ENCODE measurements around the gene CDKN2C.

CDKN2C gene

GRCh38 chr1:50986653-50987052, 16.6 kb downstream of the CDKN2C start:
- TF ChIP-seq FOXM1 (IDR thresholded peaks at IDR 0.05; ENCODE audit: borderline replicate concordance, low read depth) (no peak), RAD21 (IDR thresholded peaks at IDR 0.05; ENCODE audit: low read depth) (no peak), TAF1 (IDR thresholded peaks at IDR 0.05; ENCODE audit: low read depth) (no peak), YY1 (IDR thresholded peaks at IDR 0.05; ENCODE audit: low read depth) (no peak)

- TF ChIP-seq CEBPB (IDR thresholded peaks at IDR 0.05), result no peak
- no peak for TF ChIP-seq EP300 (IDR thresholded peaks at IDR 0.05; ENCODE audit: borderline replicate concordance)
- no peak for TF ChIP-seq TAF1 (IDR thresholded peaks at IDR 0.05; ENCODE audit: low read depth)
- no peak for TF ChIP-seq RAD21 (IDR thresholded peaks at IDR 0.05; ENCODE audit: low read depth)
- TF ChIP-seq YY1 (IDR thresholded peaks at IDR 0.05; ENCODE audit: low read depth), result no peak
- no peak for TF ChIP-seq REST (IDR thresholded peaks at IDR 0.05; ENCODE audit: low read depth)
- no peak for TF ChIP-seq FOXM1 (IDR thresholded peaks at IDR 0.05; ENCODE audit: borderline replicate concordance, low read depth)
- TF ChIP-seq TEAD4 (IDR thresholded peaks at IDR 0.05), result no peak
- TF ChIP-seq MAX (IDR thresholded peaks at IDR 0.05), result no peak
- no peak for TF ChIP-seq NFIC (IDR thresholded peaks at IDR 0.05)
- no peak for TF ChIP-seq CREB1 (IDR thresholded peaks at IDR 0.05; ENCODE audit: low read depth)
- TF ChIP-seq, protein P1, sequence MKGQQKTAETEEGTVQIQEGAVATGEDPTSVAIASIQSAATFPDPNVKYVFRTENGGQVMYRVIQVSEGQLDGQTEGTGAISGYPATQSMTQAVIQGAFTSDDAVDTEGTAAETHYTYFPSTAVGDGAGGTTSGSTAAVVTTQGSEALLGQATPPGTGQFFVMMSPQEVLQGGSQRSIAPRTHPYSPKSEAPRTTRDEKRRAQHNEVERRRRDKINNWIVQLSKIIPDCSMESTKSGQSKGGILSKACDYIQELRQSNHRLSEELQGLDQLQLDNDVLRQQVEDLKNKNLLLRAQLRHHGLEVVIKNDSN (IDR thresholded peaks at IDR 0.05), result no peak
- TF ChIP-seq EGR1 (IDR thresholded peaks at IDR 0.05), result no peak
Observed at GRCh38 chr1:50989694-50990093, 19.6 kb downstream of the CDKN2C start.

- no peak for TF ChIP-seq EGR1 (IDR thresholded peaks at IDR 0.05)
- no peak for TF ChIP-seq TEAD4 (IDR thresholded peaks at IDR 0.05)
- TF ChIP-seq TCF12 (IDR thresholded peaks at IDR 0.05; ENCODE audit: low read depth), result no peak
- TF ChIP-seq CEBPB (IDR thresholded peaks at IDR 0.05), result no peak
Observed at GRCh38 chr1:50992532-50993318, 22.7 kb downstream of the CDKN2C start.

GRCh38 chr1:50993645-50994044, 23.6 kb downstream of the CDKN2C start:
- TF ChIP-seq RAD21 (IDR thresholded peaks at IDR 0.05; ENCODE audit: low read depth), result no peak
- no peak for TF ChIP-seq YY1 (IDR thresholded peaks at IDR 0.05; ENCODE audit: low read depth)
- TF ChIP-seq REST (IDR thresholded peaks at IDR 0.05; ENCODE audit: low read depth), result no peak
- TF ChIP-seq, protein P1 (IDR thresholded peaks at IDR 0.05), result no peak
- TF ChIP-seq CEBPB (IDR thresholded peaks at IDR 0.05), result no peak
- no peak for TF ChIP-seq CREB1 (IDR thresholded peaks at IDR 0.05; ENCODE audit: low read depth)

GRCh38 chr1:50994997-50995396, 25.0 kb downstream of the CDKN2C start:
- TF ChIP-seq YY1 (IDR thresholded peaks at IDR 0.05; ENCODE audit: low read depth) (no peak), TCF12 (IDR thresholded peaks at IDR 0.05; ENCODE audit: low read depth) (no peak), EP300 (IDR thresholded peaks at IDR 0.05; ENCODE audit: borderline replicate concordance) (no peak), RAD21 (IDR thresholded peaks at IDR 0.05; ENCODE audit: low read depth) (no peak), NFIC (IDR thresholded peaks at IDR 0.05) (no peak)

GRCh38 chr1:50995651-50996050, 25.6 kb downstream of the CDKN2C start:
- TF ChIP-seq FOXM1 (IDR thresholded peaks at IDR 0.05; ENCODE audit: borderline replicate concordance, low read depth) (no peak), CEBPB (IDR thresholded peaks at IDR 0.05) (no peak), EP300 (IDR thresholded peaks at IDR 0.05; ENCODE audit: borderline replicate concordance) (no peak)

DNA sequence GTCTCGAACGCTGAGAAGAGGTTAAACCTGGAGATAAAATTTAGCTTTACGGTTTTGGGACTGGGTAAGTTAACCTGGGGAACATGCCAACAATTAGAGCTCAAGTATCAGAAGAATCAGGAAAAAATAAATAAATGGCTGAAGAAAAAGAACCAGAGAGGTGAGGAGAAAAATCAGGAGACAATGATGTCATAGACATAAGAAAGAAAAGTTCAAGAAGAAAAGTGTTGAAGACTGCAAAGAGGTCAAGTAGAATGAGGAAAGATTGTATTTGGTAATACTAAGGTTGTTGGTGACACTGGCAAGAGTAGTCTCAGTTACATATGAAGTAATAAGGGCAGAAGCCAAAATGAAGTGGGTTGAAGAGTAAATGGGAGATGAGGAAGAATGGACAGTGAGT, 26.0 kb downstream of the CDKN2C start:
- no peak for TF ChIP-seq NFIC (IDR thresholded peaks at IDR 0.05)
- no peak for TF ChIP-seq REST (IDR thresholded peaks at IDR 0.05; ENCODE audit: low read depth)
- TF ChIP-seq RAD21 (IDR thresholded peaks at IDR 0.05; ENCODE audit: low read depth), result no peak

Measured in Ishikawa (cell line).